Muscle layer of duodenum (tissue), 2 donors: Measurements from ENCODE around the gene AKT3.
A peak's percentile ranks its signal among the peaks of the same experiment; 100 is the strongest.

Experiments
- H3K27ac ChIP-seq: one replicate; pipeline ENCODE4 v1.7.0; 2013; ENCODE audit warnings: mild to moderate bottlenecking, low read length
- H3K27me3 ChIP-seq: one replicate; pipeline ENCODE4 v1.7.0; 2013; ENCODE audit warnings: low read depth, mild to moderate bottlenecking, control low read depth, low read length
- H3K36me3 ChIP-seq, 2 donors: one replicate each; pipeline ENCODE4 v1.7.0; 2013; ENCODE audit warnings: low read length in 2 of 2, control low read depth in 1 of 2, mild to moderate bottlenecking in 1 of 2; ENCODE audit not compliant: insufficient read depth in 2 of 2, control insufficient read depth in 1 of 2
- H3K4me1 ChIP-seq, 2 donors: one replicate each; pipeline ENCODE4 v1.7.0; 2013; ENCODE audit warnings: low read length in 2 of 2, mild to moderate bottlenecking in 2 of 2, control low read depth in 1 of 2, moderate library complexity in 1 of 2; ENCODE audit not compliant: insufficient read depth in 2 of 2, control insufficient read depth in 1 of 2
- H3K4me3 ChIP-seq, 2 donors: one replicate each; pipeline ENCODE4 v1.7.0; 2013; ENCODE audit warnings: low read length in 2 of 2, low read depth in 1 of 2, mild to moderate bottlenecking in 1 of 2
- H3K9me3 ChIP-seq, 2 donors: one replicate each; pipeline ENCODE4 v1.7.0; 2013; ENCODE audit warnings: low read length in 2 of 2, control low read depth in 1 of 2, mild to moderate bottlenecking in 1 of 2; ENCODE audit not compliant: control insufficient read depth in 1 of 2
- donor health status: healthy.

AKT3 gene

GRCh38 chr1:243745356-243745755, 104.7 kb downstream of the AKT3 start:
- H3K9me3 ChIP-seq, result no peaks in the 10 kb centered on the region
- H3K27me3 ChIP-seq, result no peaks in the 10 kb centered on the region
- no peaks in the 10 kb centered on the region for H3K36me3 ChIP-seq
- peaks cover 0 to 18% of the 10 kb centered on the region in 2 donors for H3K4me1 ChIP-seq
- H3K4me3 ChIP-seq, result no peak overlapping the region
- H3K27ac ChIP-seq, result no peak overlapping the region

DNA sequence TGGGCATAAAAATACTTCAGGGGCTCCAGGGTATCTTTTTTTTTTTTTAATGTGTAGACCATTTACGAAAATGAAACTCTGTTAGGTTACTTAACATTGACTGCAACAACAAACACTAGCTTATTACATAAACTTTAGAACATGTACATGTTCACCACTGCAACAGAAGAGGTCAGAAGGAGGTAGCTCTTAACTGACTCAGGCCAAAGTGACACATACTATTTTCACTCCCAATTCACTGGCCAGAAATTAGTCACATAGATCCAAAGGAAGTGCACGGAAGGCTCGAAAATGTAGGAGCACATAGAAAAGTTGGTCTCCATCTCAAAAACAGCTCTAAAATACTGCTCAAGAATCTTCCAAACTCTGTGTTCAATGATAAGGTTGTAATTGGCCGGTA, 107.2 kb downstream of the AKT3 start:
- no peaks in the 10 kb centered on the region for H3K9me3 ChIP-seq
- H3K36me3 ChIP-seq, result no peaks in the 10 kb centered on the region
- H3K4me1 ChIP-seq, result peaks cover 6 to 12% of the 10 kb centered on the region in 2 donors
- no peaks in the 10 kb centered on the region for H3K27me3 ChIP-seq
- no peak overlapping the region for H3K27ac ChIP-seq
- H3K4me3 ChIP-seq, result no peak overlapping the region

GRCh38 chr1:243740255-243740999, 109.6 kb downstream of the AKT3 start:
- Histone ChIP-seq H3K27me3 (no peaks in the 10 kb centered on the region), H3K36me3 (no peaks in the 10 kb centered on the region), H3K27ac (no peak overlapping the region), H3K9me3 (no peaks in the 10 kb centered on the region), H3K4me3 (no peak overlapping the region), H3K4me1 (peaks cover 5 to 6% of the 10 kb centered on the region in 2 donors)

DNA sequence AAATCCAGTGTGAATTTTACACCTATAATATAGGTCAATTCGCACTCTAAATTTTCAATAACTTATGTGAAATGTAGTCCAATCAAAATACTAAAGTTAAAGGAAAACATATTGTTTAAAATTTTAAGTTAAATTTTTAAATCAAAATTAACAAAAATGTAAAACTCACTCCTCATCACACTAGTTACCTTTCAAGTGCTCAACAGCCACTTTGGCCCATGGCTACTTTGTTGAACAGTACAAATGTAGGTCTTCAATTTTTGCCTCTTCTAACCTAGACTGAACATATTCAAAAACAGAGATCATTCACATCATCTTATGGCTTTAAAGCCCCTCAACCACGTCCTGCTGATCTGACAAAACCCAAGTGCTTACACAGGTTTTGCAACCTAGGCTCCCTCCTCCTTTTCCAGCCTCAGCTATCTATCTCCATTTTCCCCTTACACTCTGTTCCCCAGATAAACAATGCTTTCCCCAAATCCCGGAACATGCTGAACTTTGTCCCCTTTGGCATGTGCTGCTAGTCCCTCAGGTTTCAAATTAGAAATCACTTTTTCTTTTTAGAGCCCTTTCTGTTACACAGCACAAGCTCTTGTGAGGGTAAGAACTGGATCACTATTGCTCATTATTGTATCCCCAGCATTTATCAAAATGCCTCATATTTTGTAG, 110.6 kb downstream of the AKT3 start:
- Histone ChIP-seq H3K27me3 (no peaks in the 10 kb centered on the region), H3K36me3 (no peaks in the 10 kb centered on the region), H3K27ac (no peak overlapping the region), H3K9me3 (no peaks in the 10 kb centered on the region), H3K4me1 (peaks cover 3 to 6% of the 10 kb centered on the region in 2 donors), H3K4me3 (no peak overlapping the region)

- H3K4me1 ChIP-seq, result peaks cover 0 to 6% of the 10 kb centered on the region in 2 donors
- no peak overlapping the region for H3K27ac ChIP-seq
- H3K27me3 ChIP-seq, result no peaks in the 10 kb centered on the region
- no peaks in the 10 kb centered on the region for H3K9me3 ChIP-seq
- no peak overlapping the region for H3K4me3 ChIP-seq
- H3K36me3 ChIP-seq, result no peaks in the 10 kb centered on the region
These were observed 112.0 kb downstream of the AKT3 start for GRCh38 chr1:243738020-243738419.

- no peak overlapping the region for H3K4me3 ChIP-seq
- H3K36me3 ChIP-seq, result no peaks in the 10 kb centered on the region
- H3K27ac ChIP-seq, result no peak overlapping the region
- H3K9me3 ChIP-seq, result no peaks in the 10 kb centered on the region
- H3K4me1 ChIP-seq, result peaks cover 0 to 6% of the 10 kb centered on the region in 2 donors
- no peaks in the 10 kb centered on the region for H3K27me3 ChIP-seq
These were observed 114.6 kb downstream of the AKT3 start for GRCh38 chr1:243735457-243735856.

GRCh38 chr1:243734308-243734695, 115.7 kb downstream of the AKT3 start:
- Histone ChIP-seq H3K27me3 (no peaks in the 10 kb centered on the region), H3K4me3 (no peak overlapping the region), H3K36me3 (no peaks in the 10 kb centered on the region), H3K4me1 (no peaks in the 10 kb centered on the region), H3K9me3 (no peaks in the 10 kb centered on the region), H3K27ac (no peak overlapping the region)

DNA sequence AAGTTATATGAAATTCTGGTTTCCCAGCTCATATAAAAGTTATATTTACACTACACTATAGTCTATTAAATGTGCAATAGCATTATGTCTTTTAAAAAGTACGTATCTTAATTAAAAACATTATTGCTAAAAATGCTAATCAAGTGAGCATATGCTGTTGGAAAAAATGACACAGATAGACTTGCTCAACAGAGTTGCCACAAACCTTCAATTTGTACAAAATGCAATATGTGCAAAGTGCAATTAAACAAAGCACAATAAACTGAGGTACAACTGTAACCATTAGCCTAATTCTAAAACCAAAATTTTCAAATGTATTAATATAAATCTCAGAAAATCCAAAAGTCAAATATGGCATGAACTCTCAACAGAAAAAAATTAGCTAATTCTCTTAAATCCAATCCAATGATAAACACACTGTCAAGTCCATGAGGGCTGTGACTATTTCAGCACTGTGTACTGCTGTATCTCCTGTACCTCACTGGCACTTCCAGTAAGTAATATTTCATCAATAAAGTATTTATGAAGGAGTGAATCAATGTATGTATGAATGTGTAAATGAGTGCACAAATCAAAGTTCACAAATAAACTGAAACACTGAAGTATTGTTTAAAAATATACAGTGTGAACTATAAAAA, 116.3 kb downstream of the AKT3 start:
- H3K9me3 ChIP-seq, result no peaks in the 10 kb centered on the region

DNA sequence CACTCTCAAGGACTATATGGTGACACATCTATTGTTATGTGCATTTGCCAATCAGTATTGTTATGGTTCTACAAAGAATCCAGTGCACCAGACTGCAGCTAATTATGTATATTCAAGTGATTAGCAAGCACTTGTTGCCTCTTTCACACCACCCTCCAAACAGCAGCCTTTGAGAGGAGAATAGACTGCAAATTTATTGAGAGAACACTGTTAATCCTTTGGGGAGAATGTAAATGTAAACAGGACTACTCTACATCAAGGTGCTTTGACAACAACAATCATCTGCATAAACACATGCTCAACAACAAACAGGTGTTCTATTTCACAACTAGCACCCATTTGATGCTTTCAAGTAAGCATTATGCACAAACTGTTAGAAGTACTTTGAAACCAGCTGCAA, 117.4 kb downstream of the AKT3 start:
- Histone ChIP-seq H3K4me3 (no peak overlapping the region), H3K4me1 (no peaks in the 10 kb centered on the region), H3K9me3 (no peaks in the 10 kb centered on the region), H3K36me3 (no peaks in the 10 kb centered on the region), H3K27ac (no peak overlapping the region), H3K27me3 (no peaks in the 10 kb centered on the region)

More for the DNA sequence above, 116.3 kb downstream of the AKT3 start:
- H3K36me3 ChIP-seq, result no peaks in the 10 kb centered on the region
- H3K27ac ChIP-seq, result no peak overlapping the region
- no peaks in the 10 kb centered on the region for H3K4me1 ChIP-seq
- H3K27me3 ChIP-seq, result no peaks in the 10 kb centered on the region
- no peak overlapping the region for H3K4me3 ChIP-seq

- Histone ChIP-seq H3K27ac (no peak overlapping the region), H3K4me1 (no peaks in the 10 kb centered on the region), H3K27me3 (no peaks in the 10 kb centered on the region), H3K9me3 (no peaks in the 10 kb centered on the region), H3K36me3 (no peaks in the 10 kb centered on the region), H3K4me3 (no peak overlapping the region)
These were observed 117.9 kb downstream of the AKT3 start for GRCh38 chr1:243731974-243732625.

GRCh38 chr1:243731301-243731891, 118.6 kb downstream of the AKT3 start:
- no peaks in the 10 kb centered on the region for H3K27me3 ChIP-seq
- H3K27ac ChIP-seq, result no peak overlapping the region
- no peaks in the 10 kb centered on the region for H3K4me1 ChIP-seq
- H3K4me3 ChIP-seq, result peak overlapping the region in 1 of 2 donors; percentile 2
- no peaks in the 10 kb centered on the region for H3K9me3 ChIP-seq
- no peaks in the 10 kb centered on the region for H3K36me3 ChIP-seq
